ENCODE results near the gene IFT80. TPM values are rescaled to one million over a fixed set of nuclear protein-coding genes. Genes with fewer than 3 reads are reported as not detected.
"Not testable (repeated sequence)": the region's sequence is repeated elsewhere in the genome, so short reads cannot be mapped to it uniquely, and the experiment has no call there.

IFT80 gene
- total RNA-seq, 6 experiments from 2014 or later: 23.4 to 28.1 (median 24.6) TPM

- Mint-ChIP-seq H3K9me3 (no peaks in the 10 kb centered on the region), H3K4me3 (no peak overlapping the region), H3K27ac (peak overlapping the region; percentile 56; the same call in 1 of the 2 replicates), H3K4me1 (ENCODE audit: low read depth) (peaks cover 47% of the 10 kb centered on the region), H3K36me3 (ENCODE audit: low read depth) (peaks cover 33% of the 10 kb centered on the region), H3K27me3 (ENCODE audit: insufficient read depth) (no peaks in the 10 kb centered on the region; the same call in 1 of the 2 replicates)
- TF ChIP-seq CTCF (IDR thresholded peaks at IDR 0.05): no peak
- DNase-seq: peak; percentile 68
These were observed 26.2 kb downstream of the IFT80 start for GRCh38 chr3:160372780-160373179.

GRCh38 chr3:160370987-160371857, 27.8 kb downstream of the IFT80 start:
- TF ChIP-seq CTCF (IDR thresholded peaks at IDR 0.05): no peak
- DNase-seq: no peak
- H3K9me3 Mint-ChIP-seq: no peaks in the 10 kb centered on the region
- H3K36me3 Mint-ChIP-seq (ENCODE audit: low read depth): peaks cover 30% of the 10 kb centered on the region
- no peak overlapping the region for H3K27ac Mint-ChIP-seq
- no peaks in the 10 kb centered on the region; the same call in 1 of the 2 replicates for H3K27me3 Mint-ChIP-seq (ENCODE audit: insufficient read depth)
- no peak overlapping the region for H3K4me3 Mint-ChIP-seq
- H3K4me1 Mint-ChIP-seq (ENCODE audit: low read depth): peaks cover 35% of the 10 kb centered on the region

- no peak for TF ChIP-seq CTCF (IDR thresholded peaks at IDR 0.05)
- Mint-ChIP-seq H3K27ac (no peak overlapping the region), H3K4me1 (ENCODE audit: low read depth) (peaks cover 30% of the 10 kb centered on the region), H3K36me3 (ENCODE audit: low read depth) (peaks cover 35% of the 10 kb centered on the region), H3K27me3 (ENCODE audit: insufficient read depth) (no peaks in the 10 kb centered on the region; the same call in 1 of the 2 replicates), H3K4me3 (no peak overlapping the region), H3K9me3 (no peaks in the 10 kb centered on the region)
- DNase-seq: no peak
These were observed 29.2 kb downstream of the IFT80 start for GRCh38 chr3:160369784-160370183.

GRCh38 chr3:160368804-160369203, 30.2 kb downstream of the IFT80 start:
- DNase-seq: no peak
- Mint-ChIP-seq H3K27ac (no peak overlapping the region), H3K4me1 (ENCODE audit: low read depth) (peaks cover 20% of the 10 kb centered on the region), H3K9me3 (no peaks in the 10 kb centered on the region), H3K36me3 (ENCODE audit: low read depth) (peaks cover 35% of the 10 kb centered on the region), H3K27me3 (ENCODE audit: insufficient read depth) (no peaks in the 10 kb centered on the region; the same call in 1 of the 2 replicates), H3K4me3 (no peak overlapping the region)
- TF ChIP-seq CTCF (IDR thresholded peaks at IDR 0.05): no peak

GRCh38 chr3:160365869-160366522, 33.0 kb downstream of the IFT80 start:
- no peak for DNase-seq
- Mint-ChIP-seq H3K27me3 (ENCODE audit: insufficient read depth) (no peaks in the 10 kb centered on the region; the same call in none of the 2 replicates), H3K4me3 (no peak overlapping the region), H3K36me3 (ENCODE audit: low read depth) (peaks cover 45% of the 10 kb centered on the region), H3K27ac (no peak overlapping the region), H3K9me3 (no peaks in the 10 kb centered on the region), H3K4me1 (ENCODE audit: low read depth) (no peaks in the 10 kb centered on the region)
- no peak for TF ChIP-seq CTCF (IDR thresholded peaks at IDR 0.05)

GRCh38 chr3:160362896-160363295, 36.1 kb downstream of the IFT80 start:
- not testable (repeated sequence) for H3K27ac Mint-ChIP-seq; H3K4me3 Mint-ChIP-seq; H3K27me3 Mint-ChIP-seq (ENCODE audit: insufficient read depth); H3K4me1 Mint-ChIP-seq (ENCODE audit: low read depth); DNase-seq; H3K9me3 Mint-ChIP-seq
- peaks cover 46% of the 10 kb centered on the region for H3K36me3 Mint-ChIP-seq (ENCODE audit: low read depth)

Data from HFFc6 (cell line).